Measurements from ENCODE around the gene SEMA4B. TPM values are rescaled to one million over a fixed set of nuclear protein-coding genes. Genes with fewer than 3 reads are reported as not detected.

Gene SEMA4B
- total and polyA plus RNA-seq, 9 of the 15 experiments (the other 6 are each of a cell fraction or from before 2014, with no cell fraction given), result 1.3 to 33.6 (median 11.0) TPM

DNA sequence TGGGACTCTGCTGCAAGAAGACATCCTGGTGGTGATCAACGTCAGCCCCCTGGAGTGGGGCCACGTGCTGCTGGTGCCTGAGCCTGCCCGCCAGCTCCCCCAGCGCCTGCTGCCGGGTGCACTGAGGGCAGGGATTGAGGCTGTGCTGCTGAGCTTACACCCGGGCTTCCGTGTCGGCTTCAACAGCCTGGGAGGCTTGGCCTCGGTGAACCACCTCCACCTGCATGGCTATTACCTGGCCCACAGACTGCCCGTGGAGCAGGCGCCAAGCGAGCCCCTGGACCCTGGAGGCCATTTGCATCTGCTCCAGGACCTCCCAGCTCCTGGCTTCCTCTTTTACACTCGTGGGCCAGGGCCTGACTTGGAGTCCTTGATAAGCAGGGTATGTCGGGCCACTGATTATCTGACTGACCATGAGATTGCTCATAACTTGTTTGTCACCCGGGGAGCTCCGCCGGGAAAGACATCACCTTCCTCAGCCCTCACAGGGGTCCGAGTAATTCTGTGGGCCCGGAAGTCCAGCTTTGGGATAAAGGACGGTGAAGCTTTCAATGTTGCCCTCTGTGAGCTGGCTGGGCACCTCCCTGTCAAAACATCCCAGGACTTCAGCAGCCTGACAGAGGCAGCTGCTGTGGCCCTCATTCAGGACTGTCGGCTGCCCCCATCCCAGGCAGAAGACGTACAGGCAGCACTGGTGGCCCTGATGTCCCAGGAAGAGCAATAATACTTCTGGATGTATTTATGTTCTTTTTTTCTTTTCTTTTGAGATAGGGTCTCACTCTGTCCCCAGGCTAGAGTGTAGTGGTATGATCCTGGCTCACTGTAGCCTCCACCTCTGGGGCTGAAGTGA, 40.4 kb downstream of the SEMA4B start (continued):
- TF ChIP-seq, protein P1, sequence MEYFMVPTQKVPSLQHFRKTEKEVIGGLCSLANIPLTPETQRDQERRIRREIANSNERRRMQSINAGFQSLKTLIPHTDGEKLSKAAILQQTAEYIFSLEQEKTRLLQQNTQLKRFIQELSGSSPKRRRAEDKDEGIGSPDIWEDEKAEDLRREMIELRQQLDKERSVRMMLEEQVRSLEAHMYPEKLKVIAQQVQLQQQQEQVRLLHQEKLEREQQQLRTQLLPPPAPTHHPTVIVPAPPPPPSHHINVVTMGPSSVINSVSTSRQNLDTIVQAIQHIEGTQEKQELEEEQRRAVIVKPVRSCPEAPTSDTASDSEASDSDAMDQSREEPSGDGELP (CRISPR knock-in tag; IDR thresholded peaks at IDR 0.05; ENCODE audit: borderline replicate concordance), result peak; percentile 36; the same call in 1 of the 2 replicates
- no peak for TF ChIP-seq PRPF4 (IDR thresholded peaks at IDR 0.05; ENCODE audit: insufficient read depth, low read depth, low read length, poor library complexity, severe bottlenecking)
- TF ChIP-seq, protein P2, sequence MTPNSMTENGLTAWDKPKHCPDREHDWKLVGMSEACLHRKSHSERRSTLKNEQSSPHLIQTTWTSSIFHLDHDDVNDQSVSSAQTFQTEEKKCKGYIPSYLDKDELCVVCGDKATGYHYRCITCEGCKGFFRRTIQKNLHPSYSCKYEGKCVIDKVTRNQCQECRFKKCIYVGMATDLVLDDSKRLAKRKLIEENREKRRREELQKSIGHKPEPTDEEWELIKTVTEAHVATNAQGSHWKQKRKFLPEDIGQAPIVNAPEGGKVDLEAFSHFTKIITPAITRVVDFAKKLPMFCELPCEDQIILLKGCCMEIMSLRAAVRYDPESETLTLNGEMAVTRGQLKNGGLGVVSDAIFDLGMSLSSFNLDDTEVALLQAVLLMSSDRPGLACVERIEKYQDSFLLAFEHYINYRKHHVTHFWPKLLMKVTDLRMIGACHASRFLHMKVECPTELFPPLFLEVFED (CRISPR knock-in tag; conservative IDR thresholded peaks at IDR 0.05), result no peak
- TF ChIP-seq PTBP1 (IDR thresholded peaks at IDR 0.05; ENCODE audit: low read depth, low read length), result no peak
- TF ChIP-seq, protein P3, sequence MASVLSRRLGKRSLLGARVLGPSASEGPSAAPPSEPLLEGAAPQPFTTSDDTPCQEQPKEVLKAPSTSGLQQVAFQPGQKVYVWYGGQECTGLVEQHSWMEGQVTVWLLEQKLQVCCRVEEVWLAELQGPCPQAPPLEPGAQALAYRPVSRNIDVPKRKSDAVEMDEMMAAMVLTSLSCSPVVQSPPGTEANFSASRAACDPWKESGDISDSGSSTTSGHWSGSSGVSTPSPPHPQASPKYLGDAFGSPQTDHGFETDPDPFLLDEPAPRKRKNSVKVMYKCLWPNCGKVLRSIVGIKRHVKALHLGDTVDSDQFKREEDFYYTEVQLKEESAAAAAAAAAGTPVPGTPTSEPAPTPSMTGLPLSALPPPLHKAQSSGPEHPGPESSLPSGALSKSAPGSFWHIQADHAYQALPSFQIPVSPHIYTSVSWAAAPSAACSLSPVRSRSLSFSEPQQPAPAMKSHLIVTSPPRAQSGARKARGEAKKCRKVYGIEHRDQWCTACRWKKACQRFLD (CRISPR knock-in tag; IDR thresholded peaks at IDR 0.05), result peak; percentile 73; the same call in 1 of the 2 replicates
- TF ChIP-seq, protein P4, sequence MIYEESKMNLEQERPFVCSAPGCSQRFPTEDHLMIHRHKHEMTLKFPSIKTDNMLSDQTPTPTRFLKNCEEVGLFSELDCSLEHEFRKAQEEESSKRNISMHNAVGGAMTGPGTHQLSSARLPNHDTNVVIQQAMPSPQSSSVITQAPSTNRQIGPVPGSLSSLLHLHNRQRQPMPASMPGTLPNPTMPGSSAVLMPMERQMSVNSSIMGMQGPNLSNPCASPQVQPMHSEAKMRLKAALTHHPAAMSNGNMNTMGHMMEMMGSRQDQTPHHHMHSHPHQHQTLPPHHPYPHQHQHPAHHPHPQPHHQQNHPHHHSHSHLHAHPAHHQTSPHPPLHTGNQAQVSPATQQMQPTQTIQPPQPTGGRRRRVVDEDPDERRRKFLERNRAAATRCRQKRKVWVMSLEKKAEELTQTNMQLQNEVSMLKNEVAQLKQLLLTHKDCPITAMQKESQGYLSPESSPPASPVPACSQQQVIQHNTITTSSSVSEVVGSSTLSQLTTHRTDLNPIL (CRISPR knock-in tag; IDR thresholded peaks at IDR 0.05), result no peak
- no peak for TF ChIP-seq PPARD (CRISPR knock-in tag; IDR thresholded peaks at IDR 0.05)
- no peak for TF ChIP-seq NFRKB (IDR thresholded peaks at IDR 0.05; ENCODE audit: low read depth)
- no peak for TF ChIP-seq SNIP1 (IDR thresholded peaks at IDR 0.05; ENCODE audit: low read depth)
- TF ChIP-seq RB1 (IDR thresholded peaks at IDR 0.05; ENCODE audit: low read depth), result peak; percentile 32; the same call in 1 of the 2 replicates
- TF ChIP-seq ZNF592 (IDR thresholded peaks at IDR 0.05), result peak; percentile 87
